K562 (cell line): ENCODE measurements around the gene MDM1. TPM values are rescaled to one million over a fixed set of nuclear protein-coding genes. Genes with fewer than 3 reads are reported as not detected.
A peak's percentile ranks its signal among the peaks of the same experiment; 100 is the strongest.

Source experiments
- ATAC-seq: fragments of 200-7000 bp; cut with Tn5 transposase; 3 replicates; pipeline ENCODE4 v1.9.1; 2020; ENCODE audit warnings: moderate library complexity
- BruUV-seq: library from RNA; stranded (reverse); fragments of 400-500 nt; replicated peaks from 2 replicates; lab custom pipeline; 2021; lab: Mats Ljungman, UMichigan
- CTCF ChIA-PET: fragments of 300-600 bp; formaldehyde crosslinking; extraction: SDS; loops from one replicate; lab custom pipeline; 2021; ENCODE audit warnings: low intra/inter-chr PET ratio; lab: Yijun Ruan, JAX
- POLR2A ChIA-PET: fragments of 300-600, 350-650 bp; sonication (Branson Sonifier 250); formaldehyde crosslinking; extraction: SDS; loops from one replicate; lab custom pipeline; 2021; ENCODE audit warnings: antibody characterized with exemption, inconsistent platforms; lab: Yijun Ruan, JAX
- DNase-seq, 4 experiments: peaks; one replicate each; pipeline versions ENCODE4 v3.0.0 to v3.0.0-alpha.2; 2011 to 2018; ENCODE audit warnings: low spot score in 3 of 4, mixed read lengths in 3 of 4; ENCODE audit errors: extremely low read depth in 1 of 4
- FAIRE-seq: peaks from 2 replicates; lab custom pipeline; 2011; peaks lifted over from hg19 to GRCh38; lab: Jason Lieb, UNC
- H2AFZ ChIP-seq: 2 replicates; pipeline ENCODE4 v1.6.0; 2011; ENCODE audit warnings: low read depth, low read length, control low read depth, inconsistent platforms
- H3K27ac ChIP-seq: fragments of 200-600 bp; 3 replicates; pipeline ENCODE4 v1.8.0; 2011; ENCODE audit warnings: low read depth, mild to moderate bottlenecking, control low read depth, inconsistent platforms, low read length, moderate library complexity, mixed read lengths; ENCODE audit errors: extremely low read depth
- H3K27me3 ChIP-seq, 2 experiments: fragments of 300-600 bp in 1 of 2; 2 replicates in 1 of 2; 3 replicates in 1 of 2; pipeline versions ENCODE4 v1.6.0 to v1.8.0; 2011; ENCODE audit warnings: inconsistent platforms in 2 of 2, low read length in 2 of 2, mild to moderate bottlenecking in 1 of 2, mixed read lengths in 1 of 2, moderate library complexity in 1 of 2; ENCODE audit not compliant: control insufficient read depth in 2 of 2, insufficient read depth in 2 of 2
- H3K36me3 ChIP-seq: fragments of 300-600 bp; 3 replicates; pipeline ENCODE4 v1.8.0; 2011; ENCODE audit warnings: mild to moderate bottlenecking, low read length, inconsistent platforms; ENCODE audit not compliant: control insufficient read depth, insufficient read depth
- H3K4me1 ChIP-seq, 2 experiments: fragments of 200-600 bp in 1 of 2; replicated peaks in 1 of 2; 2 replicates in 1 of 2; 3 replicates in 1 of 2; pipeline versions ENCODE4 v1.5.1 to v1.8.0; 2011; ENCODE audit warnings: inconsistent platforms in 2 of 2, low read length in 2 of 2, mild to moderate bottlenecking in 1 of 2, mixed read lengths in 1 of 2, moderate library complexity in 1 of 2; ENCODE audit not compliant: control insufficient read depth in 2 of 2, insufficient read depth in 2 of 2
- H3K4me2 ChIP-seq: 2 replicates; pipeline ENCODE4 v1.6.1; 2011; ENCODE audit warnings: low read length, control low read depth, inconsistent platforms, mixed read lengths; ENCODE audit not compliant: insufficient read depth
- H3K4me3 ChIP-seq: fragments of 200-600 bp; sonication (generic), shearing (Covaris generic); 2 replicates; pipeline ENCODE4 v1.5.1; 2016; ENCODE audit warnings: control low read depth, inconsistent platforms
- H3K79me2 ChIP-seq: fragments of 200-600 bp; 3 replicates; pipeline ENCODE4 v1.8.0; 2011; ENCODE audit warnings: low read length, inconsistent platforms; ENCODE audit not compliant: control insufficient read depth, insufficient read depth
- H3K9ac ChIP-seq, 2 experiments: 2 replicates each; pipeline versions ENCODE4 v1.6.0 to v1.6.1; 2011; ENCODE audit warnings: low read depth in 2 of 2, low read length in 2 of 2, control low read depth in 1 of 2, inconsistent platforms in 1 of 2, mild to moderate bottlenecking in 1 of 2, mixed read lengths in 1 of 2; ENCODE audit not compliant: insufficient read depth in 1 of 2
- H3K9me1 ChIP-seq: one replicate; pipeline ENCODE4 v1.6.0; 2011; ENCODE audit warnings: inconsistent platforms, mild to moderate bottlenecking, low read length, moderate library complexity; ENCODE audit not compliant: control insufficient read depth, insufficient read depth
- H3K9me3 ChIP-seq: replicated peaks from 2 replicates; pipeline ENCODE4 v1.5.1; 2011; ENCODE audit warnings: low read depth, low read length, inconsistent platforms; ENCODE audit not compliant: control insufficient read depth, insufficient read depth
- H4K20me1 ChIP-seq: replicated peaks from 2 replicates; pipeline ENCODE4 v1.6.1; 2011; ENCODE audit warnings: low read length, inconsistent platforms, mixed read lengths; ENCODE audit not compliant: control insufficient read depth, insufficient read depth
- ARID1B ChIP-seq: fragments of 450-650 bp; IDR thresholded peaks from 2 replicates; pipeline ENCODE4 v1.6.1; 2016; ENCODE audit warnings: antibody characterized with exemption, mild to moderate bottlenecking, inconsistent platforms
- ARID4B ChIP-seq: sonication (generic); formaldehyde crosslinking; IDR thresholded peaks from 2 replicates; pipeline ENCODE4 v1.8.0; 2022; ENCODE audit warnings: mild to moderate bottlenecking, missing genetic modification reagents
- CBFA2T3 ChIP-seq: fragments of 450-650 bp; IDR thresholded peaks from 2 replicates; pipeline ENCODE4 v1.6.1; 2017
- CEBPB ChIP-seq: fragments of 450-650 bp; IDR thresholded peaks from 2 replicates; pipeline ENCODE4 v1.6.1; 2016; ENCODE audit warnings: missing genetic modification characterization, missing compliant biosample characterization
- CTBP1 ChIP-seq: fragments of 450-650 bp; IDR thresholded peaks from 2 replicates; pipeline ENCODE4 v1.6.1; 2016; ENCODE audit warnings: borderline replicate concordance
- EP300 ChIP-seq: IDR thresholded peaks from 2 replicates; pipeline ENCODE4 v1.6.1; 2012; ENCODE audit warnings: low read length, improper control_type of control experiment
- FOXA1 ChIP-seq: fragments of 450-650 bp; IDR thresholded peaks from 2 replicates; pipeline ENCODE4 v1.6.1; 2016; ENCODE audit warnings: mild to moderate bottlenecking, borderline replicate concordance
- FOXA3 ChIP-seq, 2 experiments: fragments of 450-650 bp in 1 of 2; sonication (generic) in 1 of 2; formaldehyde crosslinking; IDR thresholded peaks in 1 of 2; conservative IDR thresholded peaks in 1 of 2; 2 replicates each; pipeline versions ENCODE4 v1.4.0 to v1.8.0; 2020 to 2022; ENCODE audit warnings: mild to moderate bottlenecking in 2 of 2, missing genetic modification reagents in 1 of 2
- JUND ChIP-seq, 2 experiments: IDR thresholded peaks; 2 replicates in 1 of 2; 3 replicates in 1 of 2; pipeline ENCODE4 v1.6.1; 2011; ENCODE audit warnings: borderline replicate concordance in 2 of 2, low read depth in 2 of 2, low read length in 2 of 2, improper control_type of control experiment in 1 of 2, missing biosample characterization in 1 of 2, missing genetic modification characterization in 1 of 2, missing genetic modification reagents in 1 of 2
- KLF16 ChIP-seq: IDR thresholded peaks from 2 replicates; pipeline ENCODE4 v1.6.1; 2016; ENCODE audit warnings: antibody characterized with exemption
- NCOA6 ChIP-seq: fragments of 450-650 bp; IDR thresholded peaks from 2 replicates; pipeline ENCODE4 v1.6.1; 2017; ENCODE audit warnings: mild to moderate bottlenecking
- NCOR1 ChIP-seq: fragments of 450-650 bp; IDR thresholded peaks from 2 replicates; pipeline ENCODE4 v1.6.1; 2016; ENCODE audit warnings: mild to moderate bottlenecking, moderate library complexity
- PURB ChIP-seq: sonication (generic); formaldehyde crosslinking; IDR thresholded peaks from 2 replicates; pipeline ENCODE4 v1.9.0; 2021; ENCODE audit warnings: low read depth, mild to moderate bottlenecking, missing genetic modification reagents
- RAD21 ChIP-seq, 2 experiments: fragments of 250-450 bp in 1 of 2; fragments of 450-650 bp in 1 of 2; sonication (Bioruptor Pico) in 1 of 2; formaldehyde crosslinking in 1 of 2; IDR thresholded peaks in 1 of 2; conservative IDR thresholded peaks in 1 of 2; 2 replicates each; pipeline versions ENCODE4 v1.4.0 to v1.8.0; 2020 to 2022; ENCODE audit warnings: mild to moderate bottlenecking in 2 of 2, moderate library complexity in 1 of 2
- TCF3 ChIP-seq: sonication (generic); formaldehyde crosslinking; IDR thresholded peaks from 2 replicates; pipeline ENCODE4 v1.4.0; 2020; ENCODE audit warnings: mild to moderate bottlenecking, missing genetic modification reagents
- TEAD4 ChIP-seq, 2 experiments: sonication (generic) in 1 of 2; formaldehyde crosslinking in 1 of 2; IDR thresholded peaks; 2 replicates each; pipeline versions ENCODE4 v1.6.1 to v1.8.0; 2012 to 2022; ENCODE audit warnings: borderline replicate concordance in 1 of 2, inconsistent platforms in 1 of 2, low read length in 1 of 2, mild to moderate bottlenecking in 1 of 2, missing genetic modification reagents in 1 of 2
- ZNF311 ChIP-seq: fragments of 250-450 bp; sonication (Bioruptor Pico); IDR thresholded peaks from 2 replicates; pipeline ENCODE4 v1.4.0; 2020; ENCODE audit warnings: mild to moderate bottlenecking, moderate library complexity
- WGBS: fragments of 100-300 bp; shearing (Covaris generic); methylation state at CpG from one replicate; pipeline ENCODE4 v1.1.6; 2016; ENCODE audit warnings: low coverage, mixed read lengths; ENCODE audit not compliant: insufficient coverage; ENCODE audit errors: missing lambda C conversion rate; 5-methylcytosine and 5-hydroxymethylcytosine counted together
- in situ Hi-C: fragments of 300-500 bp; cut with MboI; formaldehyde crosslinking; loops from 4 replicates; pipeline ENCODE4 v1.15.0; 2018; ENCODE audit warnings: inconsistent platforms, mixed read lengths
- intact Hi-C: fragments of 100-400 bp; cut with micrococcal nuclease; formaldehyde crosslinking; loops from 2 replicates; pipeline ENCODE4 v1.14.2; 2022
- polyA plus RNA-seq, 8 experiments: library from polyadenylated mRNA; depleted of rRNA in 4 of 8; stranded (reverse) in 5 of 8; unstranded in 3 of 8; fragments of >200 nt; fragmentation: Nextera tagmentation in 2 of 8; fragmentation: Illumina TruSeq in 1 of 8; extraction: Ambion mirVana in 2 of 8; extraction: Trizol in 1 of 8; gene quantifications; 2 replicates each; pipeline versions ENCODE4 v1.2.1 to v1.2.3, GENCODE V29; 2011 to 2014; ENCODE audit warnings: inconsistent platforms in 1 of 8, missing spikeins in 1 of 8
- total RNA-seq, 7 experiments: library from RNA; depleted of rRNA in 6 of 7; stranded (reverse); fragments of >200 nt in 6 of 7; fragmentation: Illumina TruSeq in 2 of 7; extraction: Trizol in 2 of 7; gene quantifications; 2 replicates each; pipeline versions ENCODE4 v1.2.1 to v1.2.3, GENCODE V29; 2011 to 2021; ENCODE audit warnings: low replicate concordance in 1 of 7

MDM1 gene
- total and polyA plus RNA-seq, 9 of the 15 experiments (the other 6 are each of a cell fraction or from before 2014, with no cell fraction given) = 7.5 to 16.8 (median 13.1) TPM

DNA sequence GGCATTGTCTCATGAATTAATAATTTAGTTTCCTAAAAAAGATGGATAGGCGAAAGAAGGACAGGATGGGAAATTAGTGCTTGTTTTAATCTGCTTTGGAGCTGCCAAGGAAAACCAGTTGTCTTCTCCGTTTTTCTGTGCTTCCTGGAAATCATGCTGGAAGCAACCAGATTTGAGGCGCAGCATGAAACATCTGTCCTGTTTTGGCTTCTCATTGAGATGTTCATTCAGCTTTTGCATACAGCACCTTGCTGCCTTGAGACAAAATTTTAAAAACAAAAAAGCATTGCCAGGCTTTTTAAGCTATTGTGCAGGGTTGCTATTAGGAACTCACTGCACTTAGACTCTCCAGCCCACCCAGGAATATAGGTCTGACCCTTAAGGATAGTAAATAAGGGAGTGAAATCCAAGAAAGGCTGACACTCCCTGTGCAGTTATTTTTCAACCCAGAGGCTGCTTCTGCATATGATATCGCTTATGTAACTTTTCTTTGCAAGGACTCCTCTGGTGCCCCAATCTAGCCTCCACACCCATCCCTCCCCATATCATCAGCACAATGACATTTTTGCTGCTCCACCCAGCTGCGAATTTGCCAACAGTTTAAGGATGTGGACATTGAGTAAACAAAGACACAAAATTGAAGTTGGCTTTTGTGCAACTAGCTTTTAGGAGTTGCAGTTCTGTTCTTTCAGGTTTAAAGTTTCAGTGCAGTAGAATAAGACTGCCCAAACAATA lies 46.9 kb upstream of the MDM1 start:
- FAIRE-seq = peak; percentile 73
- Histone ChIP-seq H3K36me3 (no peaks in the 10 kb centered on the region), H3K4me1 (peaks cover 5 to 61% of the 10 kb centered on the region in 2 experiments), H3K4me3 (no peak overlapping the region), H3K79me2 (no peaks in the 10 kb centered on the region), H3K27ac (no peak overlapping the region), H3K27me3 (no peaks in the 10 kb centered on the region), H3K9ac (no peak overlapping the region), H3K4me2 (peak overlapping the region; percentile 4), H4K20me1 (no peaks in the 10 kb centered on the region), H3K9me1 (no peaks in the 10 kb centered on the region), H3K9me3 (no peaks in the 10 kb centered on the region), H2AFZ (peak overlapping the region; percentile 42; the same call in 1 of the 2 replicates)
- WGBS = 26% methylated on average over 5 of the region's 5 CpGs
- in situ Hi-C loops (no loop called here), intact Hi-C loops (no loop called here)
- peak in 2 of 4 experiments; percentile 57 to 69 for DNase-seq
- CTCF ChIA-PET = no interaction called here
- BruUV-seq = no TSS peak
- ATAC-seq = peak; percentile 37
- POLR2A ChIA-PET = interaction anchor here (0.9 to 2.0 kb wide), 4 partner anchors 9 to 56 kb away, joined by 3 to 6 read pairs (median 3); no protein-coding TSS in a partner anchor
- TF ChIP-seq JUND (IDR thresholded peaks at IDR 0.05; ENCODE audit: borderline replicate concordance, low read depth, low read length) (no peak), JUND (tag; IDR thresholded peaks at IDR 0.05; ENCODE audit: borderline replicate concordance, low read depth, low read length) (peak; percentile 23; the same call in 1 of the 3 replicates), NCOR1 (peak; percentile 38; the same call in 1 of the 2 replicates), CTBP1 (peak; percentile 10; the same call in 1 of the 2 replicates), TCF3 (CRISPR knock-in tag) (peak; percentile 73; the same call in 1 of the 2 replicates), NCOA6 (no peak), ARID4B (CRISPR knock-in tag) (no peak), TEAD4 (IDR thresholded peaks at IDR 0.05; ENCODE audit: low read length) (0 out of 2 replicates have a peak, but pooled peaks have one; percentile 6), TEAD4 (CRISPR knock-in tag; IDR thresholded peaks at IDR 0.05; ENCODE audit: borderline replicate concordance) (no peak), ZNF311 (peak; percentile 3; the same call in 1 of the 2 replicates), CBFA2T3 (peak; percentile 62), PURB (no peak), RAD21 (CRISPR knock-in tag; conservative IDR thresholded peaks at IDR 0.05 in 1 of 2, IDR thresholded peaks at IDR 0.05 in 1 of 2) (peak in 1 of 2 experiments; percentile 16; a peak in 1 of 4 replicates), KLF16 (0 out of 2 replicates have a peak, but pooled peaks have one; percentile 19), ARID1B (peak; percentile 55; the same call in 1 of the 2 replicates), FOXA1 (0 out of 2 replicates have a peak, but pooled peaks have one; percentile 37), CEBPB (tag) (peak; percentile 59), EP300 (peak; percentile 45; the same call in 1 of the 2 replicates), FOXA3 (CRISPR knock-in tag; conservative IDR thresholded peaks at IDR 0.05 in 1 of 2, IDR thresholded peaks at IDR 0.05 in 1 of 2) (peak; percentile 48 to 93; a peak in 3 of 4 replicates)
